NOMO-1 treated with DMSO at 0.1 percent for 48 hours (cell line): Measurements from ENCODE around the gene ZSWIM3.
"Not testable (repeated sequence)": the region's sequence is repeated elsewhere in the genome, so short reads cannot be mapped to it uniquely, and the experiment has no call there.

ENCODE experiments used
- DNase-seq: peaks from one replicate; lab custom pipeline; 2025; ENCODE audit not compliant: unreplicated experiment; lab: John Stamatoyannopoulos, UW

Gene ZSWIM3

GRCh38 chr20:45859916-45860315, 2.5 kb downstream of the ZSWIM3 start:
- DNase-seq = no peak

- DNase-seq = no peak
These were observed 3.3 kb downstream of the ZSWIM3 start for GRCh38 chr20:45860560-45861220.

GRCh38 chr20:45861221-45862075, 4.0 kb downstream of the ZSWIM3 start:
- DNase-seq = no peak

GRCh38 chr20:45863543-45864470, 6.4 kb downstream of the ZSWIM3 start:
- no peak for DNase-seq

GRCh38 chr20:45866454-45866853, 9.0 kb downstream of the ZSWIM3 start:
- DNase-seq = no peak

GRCh38 chr20:45867136-45867818, 9.9 kb downstream of the ZSWIM3 start:
- no peak for DNase-seq

GRCh38 chr20:45867819-45868176, 10.4 kb downstream of the ZSWIM3 start:
- DNase-seq = no peak

GRCh38 chr20:45872626-45873025, 15.2 kb downstream of the ZSWIM3 start:
- DNase-seq = no peak

GRCh38 chr20:45873409-45874103, 16.1 kb downstream of the ZSWIM3 start:
- no peak for DNase-seq

GRCh38 chr20:45874104-45874481, 16.7 kb downstream of the ZSWIM3 start:
- DNase-seq = not testable (repeated sequence)

GRCh38 chr20:45874576-45874975, 17.2 kb downstream of the ZSWIM3 start:
- no peak for DNase-seq

GRCh38 chr20:45878076-45878761, 20.8 kb downstream of the ZSWIM3 start:
- no peak for DNase-seq

- peak; percentile 98 for DNase-seq
These were observed 23.8 kb downstream of the ZSWIM3 start, which contains the start of gene ZSWIM1 for GRCh38 chr20:45880988-45881788. ZSWIM1 (plus strand) TSS chr20:45881227; CDS start chr20:45882593, 1,366 bp downstream.

GRCh38 chr20:45882469-45883099, 25.2 kb downstream of the ZSWIM3 start:
- no peak for DNase-seq

- DNase-seq = no peak
These were observed 25.7 kb downstream of the ZSWIM3 start for GRCh38 chr20:45883100-45883469.

- DNase-seq = no peak
These were observed 29.4 kb downstream of the ZSWIM3 start for GRCh38 chr20:45886590-45887345.

GRCh38 chr20:45887346-45887715, 29.9 kb downstream of the ZSWIM3 start, which contains the start of gene SPATA25:
SPATA25 (minus strand) TSS chr20:45887622; CDS start chr20:45887590, 32 bp downstream.
- DNase-seq = no peak

- DNase-seq = no peak
These were observed 31.3 kb downstream of the ZSWIM3 start for GRCh38 chr20:45888681-45889080.
